ENCODE data around the gene EPHA4.

DNA sequence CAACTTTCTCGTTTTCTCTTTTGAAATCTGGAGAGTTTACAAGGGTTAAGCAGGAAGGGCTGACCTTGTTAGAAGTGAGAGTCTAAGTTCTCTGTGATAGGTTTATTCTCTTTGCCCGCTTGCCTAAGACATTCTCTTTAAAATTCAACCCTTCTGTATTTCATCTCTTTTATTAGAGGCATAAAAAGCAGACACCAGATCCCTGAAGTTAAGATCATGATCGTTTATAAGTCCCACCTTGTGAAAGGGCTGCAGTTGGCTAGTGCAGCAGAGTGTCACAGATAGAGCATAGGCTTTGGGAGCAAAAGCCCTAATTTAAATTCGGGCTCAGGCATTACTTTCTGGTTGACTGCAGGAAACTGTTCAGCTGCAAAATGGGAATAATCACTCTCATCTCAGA, 181.2 kb downstream of the EPHA4 start:
- TF ChIP-seq, protein P1, sequence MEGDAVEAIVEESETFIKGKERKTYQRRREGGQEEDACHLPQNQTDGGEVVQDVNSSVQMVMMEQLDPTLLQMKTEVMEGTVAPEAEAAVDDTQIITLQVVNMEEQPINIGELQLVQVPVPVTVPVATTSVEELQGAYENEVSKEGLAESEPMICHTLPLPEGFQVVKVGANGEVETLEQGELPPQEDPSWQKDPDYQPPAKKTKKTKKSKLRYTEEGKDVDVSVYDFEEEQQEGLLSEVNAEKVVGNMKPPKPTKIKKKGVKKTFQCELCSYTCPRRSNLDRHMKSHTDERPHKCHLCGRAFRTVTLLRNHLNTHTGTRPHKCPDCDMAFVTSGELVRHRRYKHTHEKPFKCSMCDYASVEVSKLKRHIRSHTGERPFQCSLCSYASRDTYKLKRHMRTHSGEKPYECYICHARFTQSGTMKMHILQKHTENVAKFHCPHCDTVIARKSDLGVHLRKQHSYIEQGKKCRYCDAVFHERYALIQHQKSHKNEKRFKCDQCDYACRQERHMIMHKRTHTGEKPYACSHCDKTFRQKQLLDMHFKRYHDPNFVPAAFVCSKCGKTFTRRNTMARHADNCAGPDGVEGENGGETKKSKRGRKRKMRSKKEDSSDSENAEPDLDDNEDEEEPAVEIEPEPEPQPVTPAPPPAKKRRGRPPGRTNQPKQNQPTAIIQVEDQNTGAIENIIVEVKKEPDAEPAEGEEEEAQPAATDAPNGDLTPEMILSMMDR (IDR thresholded peaks at IDR 0.05) = no peak
- no peak for TF ChIP-seq HMGXB4 (CRISPR knock-in tag; IDR thresholded peaks at IDR 0.05; ENCODE audit: borderline replicate concordance)
- TF ChIP-seq JUN (IDR thresholded peaks at IDR 0.05) = no peak
- TF ChIP-seq RAD21 (conservative IDR thresholded peaks at IDR 0.05 in 1 of 2, IDR thresholded peaks at IDR 0.05 in 1 of 2) = no peak
- TF ChIP-seq ZNF302 (CRISPR knock-in tag; IDR thresholded peaks at IDR 0.05) = no peak
- TF ChIP-seq RNF2 (IDR thresholded peaks at IDR 0.05; ENCODE audit: borderline replicate concordance, low read depth) = no peak
- TF ChIP-seq EP300 (IDR thresholded peaks at IDR 0.05) = no peak
- TF ChIP-seq SMC3 (IDR thresholded peaks at IDR 0.05) = no peak
- no peak for TF ChIP-seq POLR2A (IDR thresholded peaks at IDR 0.05; ENCODE audit: low read length)
